NCI-H1436 treated with DMSO at 0.1 percent for 48 hours (cell line): Measurements from ENCODE around the gene PLXDC1.
"Not testable (repeated sequence)": the region's sequence is repeated elsewhere in the genome, so short reads cannot be mapped to it uniquely, and the experiment has no call there.

Experiments
- DNase-seq: peaks from one replicate; lab custom pipeline; 2025; lab: John Stamatoyannopoulos, UW

Gene PLXDC1

GRCh38 chr17:39155654-39156053 is 4.2 kb upstream of the PLXDC1 start:
- DNase-seq, result no peak

DNA sequence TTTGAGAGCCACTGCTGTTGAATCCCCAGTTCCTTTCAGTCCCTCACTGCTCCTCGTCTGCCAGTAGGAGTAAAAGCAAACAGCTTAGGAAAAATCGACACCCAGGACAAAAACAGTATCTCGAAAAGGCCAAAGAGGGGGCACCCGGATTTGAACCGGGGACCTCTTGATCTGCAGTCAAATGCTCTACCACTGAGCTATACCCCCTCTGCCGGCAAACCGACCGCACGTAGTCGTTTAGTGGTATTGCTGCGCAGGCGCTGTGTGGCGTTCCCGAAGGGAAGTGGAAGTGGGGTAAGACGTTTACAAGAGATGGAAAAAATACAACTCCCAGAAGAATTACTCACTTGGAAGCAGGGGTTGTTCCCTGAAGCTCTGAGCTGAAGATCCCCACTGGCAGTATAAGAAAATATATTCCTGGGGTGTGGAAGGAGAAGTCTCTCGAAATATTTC is 2.2 kb upstream of the PLXDC1 start:
- DNase-seq, result peak; percentile 69

- no peak for DNase-seq
Measured at GRCh38 chr17:39151943-39152818, 744 bp upstream of the PLXDC1 start.

GRCh38 chr17:39150795-39151149 is 665 bp downstream of the PLXDC1 start:
- DNase-seq, result no peak

- DNase-seq, result no peak
Measured at GRCh38 chr17:39150104-39150634, 1.3 kb downstream of the PLXDC1 start.

DNA sequence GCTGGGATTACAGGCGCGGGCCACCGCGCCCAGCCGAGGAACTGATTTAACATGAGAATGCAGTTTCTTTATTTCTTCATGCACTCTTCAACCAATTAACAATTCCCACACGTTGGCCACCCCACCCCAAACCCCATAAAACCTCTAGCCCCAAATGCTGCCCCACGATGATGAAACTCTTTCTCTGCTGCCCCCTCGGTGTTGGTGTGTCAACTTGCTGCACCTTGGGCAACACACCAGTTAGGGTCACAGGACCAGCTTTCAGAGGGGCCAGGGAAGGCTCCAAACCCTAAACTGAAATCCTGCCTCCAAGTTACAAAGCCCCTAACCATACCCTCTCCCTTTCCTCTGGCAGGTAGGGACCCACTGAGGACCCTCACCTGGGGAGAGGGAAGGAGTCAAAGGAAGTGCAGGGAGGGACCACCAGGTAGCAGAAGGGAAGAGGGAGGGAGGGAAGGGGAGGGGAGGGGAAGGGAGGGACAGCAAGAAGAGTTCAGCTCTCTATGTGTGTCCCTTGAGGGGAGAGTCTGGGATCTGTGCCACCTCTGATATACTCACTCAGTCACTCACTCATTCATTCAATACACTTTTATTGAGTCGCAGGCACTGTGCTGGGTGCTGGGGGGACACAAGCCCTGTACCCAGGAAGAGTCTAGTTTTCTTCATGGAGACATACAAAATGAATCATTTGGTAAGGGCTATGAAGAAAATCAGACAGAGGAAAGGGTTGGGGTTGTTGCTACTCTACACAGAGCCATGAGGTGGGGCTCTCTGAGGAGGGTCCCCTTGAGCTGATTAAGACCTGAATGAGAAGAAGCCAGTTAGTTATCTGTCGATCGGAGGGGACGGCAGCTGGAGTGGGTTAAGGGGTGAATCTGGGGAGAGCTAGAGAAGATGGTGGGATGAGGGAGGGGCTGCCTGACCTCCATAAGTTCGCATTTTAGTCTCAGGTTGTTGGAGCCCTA is 3.9 kb downstream of the PLXDC1 start:
- no peak for DNase-seq

DNA sequence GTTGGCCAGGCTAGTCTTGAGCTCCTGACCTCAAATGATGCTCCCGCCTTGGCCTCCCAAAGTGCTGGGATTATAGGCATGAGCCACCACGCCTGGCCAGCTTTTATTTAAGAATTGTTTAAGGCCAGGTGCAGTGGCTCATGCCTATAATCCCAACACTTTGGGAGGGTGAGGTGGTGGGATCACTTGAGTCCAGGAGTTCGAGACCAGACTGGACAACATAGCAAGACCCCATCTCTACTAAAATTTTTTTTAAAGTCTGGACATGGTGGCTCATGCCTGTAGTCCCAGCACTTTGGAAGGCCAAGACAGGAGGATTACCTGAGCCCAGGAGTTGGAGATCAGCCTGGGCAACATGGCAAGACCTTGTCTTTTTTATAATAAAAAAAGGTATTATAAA is 5.2 kb downstream of the PLXDC1 start:
- no peak for DNase-seq

- DNase-seq, result no peak
Measured at GRCh38 chr17:39145143-39145542, 6.3 kb downstream of the PLXDC1 start.

DNA sequence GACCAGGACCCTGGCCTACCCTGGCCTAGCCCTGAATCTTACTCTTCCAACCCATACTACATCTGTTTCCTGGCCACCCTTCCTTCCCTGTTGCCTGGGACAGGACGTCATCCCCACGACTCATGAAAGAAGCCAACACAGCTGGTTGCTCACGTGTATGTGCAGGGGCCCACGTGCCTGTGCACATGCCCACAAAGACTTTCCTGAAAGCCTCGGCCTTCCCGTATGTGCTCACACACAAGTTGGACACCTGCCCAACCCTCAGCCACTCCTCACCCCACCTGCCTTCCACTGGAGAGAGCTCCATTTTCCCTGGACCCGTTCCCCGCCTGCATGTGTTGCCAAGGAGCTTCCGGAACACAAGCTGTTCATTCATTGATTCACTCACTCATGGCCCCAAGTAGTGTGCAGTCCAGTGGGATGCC is 7.0 kb downstream of the PLXDC1 start:
- no peak for DNase-seq

DNA sequence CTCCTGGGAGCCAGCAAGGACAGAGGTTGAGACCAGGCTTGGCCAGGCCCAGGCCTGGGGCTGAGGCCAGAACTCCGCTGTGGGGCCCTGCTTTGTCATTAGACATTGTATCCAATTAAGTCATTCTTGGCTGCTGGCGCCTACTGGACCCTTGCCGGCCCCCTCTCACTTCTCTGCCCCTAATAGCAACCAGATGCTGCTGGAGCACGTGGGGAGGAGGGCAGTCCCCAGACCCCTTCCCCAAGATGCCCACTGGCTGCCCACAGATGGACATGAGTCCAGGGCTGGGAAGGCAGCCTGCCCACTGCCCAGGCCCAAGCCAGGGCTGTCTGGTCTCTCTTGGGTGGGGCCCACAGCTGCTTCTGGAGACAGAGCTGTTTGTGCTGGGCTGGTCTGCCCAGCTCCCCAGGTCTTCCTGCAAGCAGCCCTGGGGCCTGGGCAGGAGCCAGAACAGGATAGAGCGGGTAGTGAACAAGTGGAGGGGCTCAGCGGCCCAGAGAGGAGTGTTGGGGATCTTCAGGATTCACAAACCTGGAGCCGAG is 7.8 kb downstream of the PLXDC1 start:
- no peak for DNase-seq

- DNase-seq, result no peak
Measured at GRCh38 chr17:39141915-39142664, 9.3 kb downstream of the PLXDC1 start.

DNA sequence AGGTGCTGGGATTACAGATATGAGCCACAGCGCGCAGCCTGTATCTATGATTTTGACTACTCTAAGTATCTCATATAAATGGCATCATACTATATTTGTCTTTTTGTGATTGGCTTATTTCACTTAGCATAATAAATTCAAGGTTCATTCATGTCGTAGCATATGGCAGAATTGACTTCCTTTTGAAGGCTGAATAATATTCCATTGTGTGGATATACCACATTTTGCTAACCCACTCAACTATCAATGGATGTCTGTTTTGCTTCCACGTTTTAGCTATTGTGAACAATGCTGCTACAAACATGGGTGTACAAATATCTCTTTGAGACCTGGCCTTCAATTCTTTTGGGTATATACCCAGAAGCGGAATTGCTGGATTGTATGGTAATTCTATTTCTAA is 10.1 kb downstream of the PLXDC1 start:
- no peak for DNase-seq

- no peak for DNase-seq
Measured at GRCh38 chr17:39139561-39139960, 11.9 kb downstream of the PLXDC1 start.

DNA sequence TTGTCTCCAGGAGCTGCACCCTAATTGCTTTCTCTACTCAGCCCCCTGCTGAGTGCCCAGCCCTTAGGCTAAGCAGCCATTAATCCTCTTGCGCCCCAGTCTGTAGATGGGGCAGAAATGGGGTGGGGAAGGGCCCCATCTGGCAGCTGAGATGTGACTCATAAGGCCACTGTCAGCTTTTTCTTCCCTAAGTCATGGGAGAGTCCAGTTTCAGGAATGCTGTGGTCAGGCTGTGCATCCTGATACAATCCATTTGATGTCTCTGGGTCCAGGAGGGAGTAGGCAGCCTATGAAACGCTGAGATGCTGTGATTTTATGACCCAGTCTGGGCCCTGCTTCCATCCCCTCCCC is 12.3 kb downstream of the PLXDC1 start:
- DNase-seq, result no peak

GRCh38 chr17:39138431-39139160 is 12.8 kb downstream of the PLXDC1 start:
- no peak for DNase-seq

DNA sequence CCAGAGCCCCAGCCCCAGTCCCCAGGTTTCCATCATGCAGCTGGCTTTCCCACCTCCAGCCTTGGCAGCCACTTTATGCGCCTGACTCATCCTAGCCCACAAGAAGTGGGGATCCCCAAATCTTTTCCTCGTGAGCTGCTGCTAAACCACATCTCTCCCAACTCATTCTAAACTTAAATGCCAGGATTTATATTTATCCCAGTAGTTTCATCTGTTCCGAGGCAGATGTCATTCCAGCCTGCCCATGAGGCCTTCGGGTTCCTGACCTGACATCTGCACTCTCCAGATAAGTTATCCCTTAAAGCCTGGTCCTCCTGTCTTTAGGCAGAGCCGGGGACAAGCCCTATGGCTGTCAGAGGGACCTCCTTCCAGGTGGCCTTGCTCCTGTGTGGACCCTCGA is 16.6 kb downstream of the PLXDC1 start:
- no peak for DNase-seq

- DNase-seq, result no peak
Measured at GRCh38 chr17:39132192-39132610, 19.2 kb downstream of the PLXDC1 start.

DNA sequence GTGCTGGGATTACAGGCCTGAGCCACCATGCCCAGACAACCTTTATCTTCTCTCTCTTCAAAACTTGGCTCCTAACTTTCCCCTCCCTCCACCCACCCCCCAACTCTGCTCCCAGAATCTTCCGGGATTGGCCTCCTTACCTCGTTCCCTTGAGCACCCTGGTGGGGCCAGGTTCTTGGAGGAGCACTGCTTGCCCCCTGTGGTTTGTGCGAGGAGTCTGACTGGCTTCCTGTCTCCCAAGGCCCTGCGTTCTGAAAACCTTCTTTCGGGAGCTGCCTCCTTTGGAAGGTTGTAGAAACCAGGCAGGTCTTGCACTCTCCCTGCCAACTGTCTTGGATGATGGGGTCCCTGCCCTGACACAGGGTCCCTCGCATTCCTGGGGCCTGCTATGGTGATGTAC is 19.8 kb downstream of the PLXDC1 start:
- DNase-seq, result no peak

- DNase-seq, result no peak
Measured at GRCh38 chr17:39130205-39130604, 21.2 kb downstream of the PLXDC1 start.

GRCh38 chr17:39129544-39129943 is 21.9 kb downstream of the PLXDC1 start:
- DNase-seq, result not testable (repeated sequence)

DNA sequence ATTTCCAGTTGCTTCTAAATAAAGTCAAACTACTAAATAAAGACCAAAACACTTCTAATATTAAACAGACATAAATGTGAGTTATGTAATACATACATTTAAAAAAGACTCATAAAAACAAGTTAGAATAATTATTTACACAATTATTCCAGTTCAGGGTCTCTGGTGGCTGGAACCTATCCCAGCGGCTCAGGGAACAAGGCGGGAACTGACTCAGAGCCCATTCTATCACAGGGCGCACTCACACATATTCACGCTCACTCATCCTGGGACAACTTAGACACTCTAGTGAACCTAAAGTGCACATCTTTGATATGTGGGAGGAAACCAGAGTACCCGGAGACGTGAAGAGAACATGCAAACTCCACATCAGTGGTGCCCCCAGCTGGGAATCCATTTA is 25.0 kb downstream of the PLXDC1 start:
- no peak for DNase-seq
